Activated naive CD4-positive, alpha-beta T cell treated with anti-CD3 and anti-CD28 coated beads for 36 hours (primary cell): ENCODE measurements around the gene HIGD1A. TPM values are rescaled to one million over a fixed set of nuclear protein-coding genes. Genes with fewer than 3 reads are reported as not detected.

ENCODE experiments used
- CTCF ChIA-PET: fragments of 350-600 bp; sonication (Branson Sonifier 250); formaldehyde crosslinking; loops from one replicate; lab custom pipeline; 2021; ENCODE audit warnings: antibody characterized with exemption; lab: Charles Lee
- DNase-seq: peaks from one replicate; pipeline ENCODE4 v3.0.0-alpha.2; 2020
- H3K27ac Mint-ChIP-seq: one replicate; pipeline ENCODE4 v1.8.0; 2021; ENCODE audit warnings: mild to moderate bottlenecking, mixed read lengths
- H3K27me3 Mint-ChIP-seq: one replicate; pipeline ENCODE4 v1.8.0; 2021; ENCODE audit warnings: low read depth, mixed read lengths
- H3K36me3 Mint-ChIP-seq: one replicate; pipeline ENCODE4 v1.8.0; 2021; ENCODE audit warnings: low read depth, mixed read lengths
- H3K4me1 Mint-ChIP-seq: one replicate; pipeline ENCODE4 v1.8.0; 2021; ENCODE audit warnings: low read depth, mixed read lengths
- H3K4me3 Mint-ChIP-seq: one replicate; pipeline ENCODE4 v1.8.0; 2021; ENCODE audit warnings: mild to moderate bottlenecking, moderate library complexity, mixed read lengths
- H3K9me3 Mint-ChIP-seq: one replicate; pipeline ENCODE4 v1.8.0; 2021; ENCODE audit warnings: mixed read lengths
- intact Hi-C: fragments of 100-400 bp; cut with micrococcal nuclease; formaldehyde crosslinking; loops from one replicate; pipeline ENCODE4 v1.15.1; 2023
- total RNA-seq, 2 experiments: library from RNA; stranded (reverse); gene quantifications; one replicate each; pipeline ENCODE4 v1.2.3, GENCODE V29; 2021

Gene HIGD1A
- total RNA-seq, 2 experiments from 2014 or later, result 57.1 to 66.4 TPM

GRCh38 chr3:42736531-42736930 is 67.8 kb downstream of the HIGD1A start:
- DNase-seq, result no peak
- no peaks in the 10 kb centered on the region for H3K27me3 Mint-ChIP-seq
- intact Hi-C loops, result no loop called here
- no peaks in the 10 kb centered on the region for H3K9me3 Mint-ChIP-seq
- H3K4me3 Mint-ChIP-seq, result no peak overlapping the region
- H3K36me3 Mint-ChIP-seq, result no peaks in the 10 kb centered on the region
- H3K4me1 Mint-ChIP-seq, result no peaks in the 10 kb centered on the region
- CTCF ChIA-PET, result no interaction called here
- H3K27ac Mint-ChIP-seq, result no peak overlapping the region

GRCh38 chr3:42736081-42736480 is 68.2 kb downstream of the HIGD1A start:
- DNase-seq, result no peak
- Mint-ChIP-seq H3K9me3 (no peaks in the 10 kb centered on the region), H3K36me3 (no peaks in the 10 kb centered on the region), H3K4me1 (no peaks in the 10 kb centered on the region), H3K27me3 (no peaks in the 10 kb centered on the region), H3K4me3 (no peak overlapping the region), H3K27ac (no peak overlapping the region)
- CTCF ChIA-PET, result no interaction called here
- intact Hi-C loops, result no loop called here

- H3K27ac Mint-ChIP-seq, result no peak overlapping the region
- H3K36me3 Mint-ChIP-seq, result no peaks in the 10 kb centered on the region
- no peaks in the 10 kb centered on the region for H3K27me3 Mint-ChIP-seq
- intact Hi-C loops, result no loop called here
- CTCF ChIA-PET, result interaction anchor here (0.8 to 0.9 kb wide), 2 partner anchors 9 to 188 kb away, joined by 3 read pairs; no protein-coding TSS in a partner anchor
- DNase-seq, result no peak
- H3K4me1 Mint-ChIP-seq, result no peaks in the 10 kb centered on the region
- no peak overlapping the region for H3K4me3 Mint-ChIP-seq
- no peaks in the 10 kb centered on the region for H3K9me3 Mint-ChIP-seq
Observed at GRCh38 chr3:42735615-42736014, 68.7 kb downstream of the HIGD1A start.

GRCh38 chr3:42735019-42735418 is 69.3 kb downstream of the HIGD1A start:
- no peaks in the 10 kb centered on the region for H3K9me3 Mint-ChIP-seq
- H3K36me3 Mint-ChIP-seq, result no peaks in the 10 kb centered on the region
- no peak overlapping the region for H3K27ac Mint-ChIP-seq
- CTCF ChIA-PET, result interaction anchor here (0.8 to 0.9 kb wide), 2 partner anchors 10 to 188 kb away, joined by 3 read pairs; no protein-coding TSS in a partner anchor
- no peak overlapping the region for H3K4me3 Mint-ChIP-seq
- intact Hi-C loops, result no loop called here
- no peaks in the 10 kb centered on the region for H3K4me1 Mint-ChIP-seq
- no peaks in the 10 kb centered on the region for H3K27me3 Mint-ChIP-seq
- DNase-seq, result no peak

GRCh38 chr3:42734263-42734860 is 69.9 kb downstream of the HIGD1A start:
- CTCF ChIA-PET, result interaction anchor here (0.6 to 0.9 kb wide), 2 partner anchors 10 to 170 kb away, joined by 3 read pairs; no protein-coding TSS in a partner anchor
- Mint-ChIP-seq H3K36me3 (no peaks in the 10 kb centered on the region), H3K9me3 (no peaks in the 10 kb centered on the region), H3K4me1 (no peaks in the 10 kb centered on the region), H3K4me3 (no peak overlapping the region), H3K27ac (no peak overlapping the region), H3K27me3 (no peaks in the 10 kb centered on the region)
- intact Hi-C loops, result no loop called here
- DNase-seq, result no peak

- Mint-ChIP-seq H3K27ac (no peak overlapping the region), H3K36me3 (no peaks in the 10 kb centered on the region), H3K9me3 (no peaks in the 10 kb centered on the region), H3K4me1 (no peaks in the 10 kb centered on the region), H3K4me3 (no peak overlapping the region), H3K27me3 (no peaks in the 10 kb centered on the region)
- DNase-seq, result no peak
- CTCF ChIA-PET, result no interaction called here
- intact Hi-C loops, result no loop called here
Observed at GRCh38 chr3:42733501-42734262, 70.6 kb downstream of the HIGD1A start.

Other genes with a start within 250 kb of the HIGD1A start
- 10 to 100 TPM; 41.2 to 45.9 TPM for gene SEC22C, start 222.5 kb downstream of the HIGD1A start, total RNA-seq
- gene SS18L2, start 213.6 kb downstream of the HIGD1A start, total RNA-seq, result 10 to 100 TPM; 38.8 to 39.1 TPM
- 10 to 100 TPM; 62.1 to 65.9 TPM for gene NKTR, start 203.8 kb downstream of the HIGD1A start, total RNA-seq
- 1 to 10 TPM in 1 of 2 experiments, under 1 TPM in 1; 0.55 to 1.0 TPM for gene ZBTB47, start 150.8 kb downstream of the HIGD1A start, total RNA-seq
- not detected for gene KLHL40, start 119.0 kb downstream of the HIGD1A start, total RNA-seq
- not detected for gene HHATL, start 101.7 kb downstream of the HIGD1A start, total RNA-seq
- under 1 TPM in 1 of 2 experiments, not detected in 1; 0.31 TPM for gene CCDC13, start 31.2 kb downstream of the HIGD1A start, total RNA-seq
- under 1 TPM; 0.42 to 0.76 TPM for gene ACKR2, start 5.0 kb upstream of the HIGD1A start, total RNA-seq
- not detected for gene CYP8B1, start 71.4 kb upstream of the HIGD1A start, total RNA-seq
- gene ZNF662, start 101.7 kb upstream of the HIGD1A start, total RNA-seq, result 1 to 10 TPM; 1.2 to 1.5 TPM
- not detected for gene GASK1A, start 174.8 kb upstream of the HIGD1A start, total RNA-seq